Mucosa of descending colon (tissue), 3 donors: ENCODE results near the gene PRPF8. TPM values are rescaled to one million over a fixed set of nuclear protein-coding genes. Genes with fewer than 3 reads are reported as not detected.

ENCODE experiments used
- ATAC-seq: fragments of 200-7000 bp; cut with Tn5 transposase; one replicate; pipeline ENCODE4 v1.9.1; 2020; ENCODE audit warnings: mild to moderate bottlenecking, moderate library complexity
- DNase-seq, 3 donors: peaks; one replicate each; pipeline ENCODE4 v3.0.0-alpha.2; 2020
- H3K36me3 ChIP-seq: fragments of 200-600 bp; one replicate; pipeline ENCODE4 v1.8.0; 2021; ENCODE audit warnings: low read depth, mild to moderate bottlenecking
- H3K4me1 ChIP-seq: fragments of 200-600 bp; one replicate; pipeline ENCODE4 v1.8.0; 2021; ENCODE audit warnings: low read depth, mild to moderate bottlenecking
- H3K4me3 ChIP-seq: fragments of 200-600 bp; one replicate; pipeline ENCODE4 v1.8.0; 2021; ENCODE audit warnings: mild to moderate bottlenecking
- H3K9me3 ChIP-seq: fragments of 200-600 bp; one replicate; pipeline ENCODE4 v1.8.0; 2021; ENCODE audit warnings: mild to moderate bottlenecking
- CTCF ChIP-seq: fragments of 200-600 bp; IDR thresholded peaks from one replicate; pipeline ENCODE4 v1.8.0; 2022; ENCODE audit warnings: antibody characterized with exemption, mild to moderate bottlenecking
- intact Hi-C, 2 donors: fragments of 100-400 bp; cut with DNase I in 1 of 2; cut with micrococcal nuclease in 1 of 2; formaldehyde crosslinking; loops; one replicate each; pipeline versions ENCODE4 v1.11.0 to v1.11.1; 2022; cut with DNase I, micrococcal nuclease
- total RNA-seq, 3 donors: library from RNA; stranded (reverse); fragmentation: NEBNext Ultra II Directional in 2 of 3; extraction: Animal tissue kit (Norgen Biotek cat#: 25700) in 2 of 3; gene quantifications; one replicate each; pipeline versions ENCODE4 v1.2.1 to v1.2.4, GENCODE V29; 2021 to 2023
- donor health status: DM: no; HTN: no; CAD: no; lungs with moderate emphysema.
- donor health status: DM: no; HTN: no; CAD: no.
- donor health status: DM: no; HTN: yes; CAD: no.

Gene PRPF8
- total RNA-seq, 3 donors from 2014 or later, result 214 to 238 (median 222) TPM

- TF ChIP-seq CTCF, result no peak
- Histone ChIP-seq H3K9me3 (no peaks in the 10 kb centered on the region), H3K4me1 (peaks cover 32% of the 10 kb centered on the region), H3K36me3 (no peaks in the 10 kb centered on the region), H3K4me3 (no peak within 1 kb of the TSS)
- intact Hi-C loops, result no loop called here
- peak in 2 of 3 donors; percentile 44 to 68 for DNase-seq
- no peak for ATAC-seq
These were observed 39.2 kb downstream of the PRPF8 start, which contains the start of gene SCARF1 for GRCh38 chr17:1645207-1646171. SCARF1 (minus strand) TSS chr17:1645732; CDS start chr17:1645697, 35 bp downstream.

- Histone ChIP-seq H3K4me1 (peaks cover 24% of the 10 kb centered on the region), H3K9me3 (no peaks in the 10 kb centered on the region), H3K36me3 (no peaks in the 10 kb centered on the region), H3K4me3 (no peak overlapping the region)
- intact Hi-C loops, result no loop called here
- DNase-seq, result peak in 2 of 3 donors; percentile 32 to 65
- no peak for ATAC-seq
- TF ChIP-seq CTCF, result no peak
These were observed 40.0 kb downstream of the PRPF8 start for GRCh38 chr17:1644493-1645206.

GRCh38 chr17:1643999-1644492 is 40.6 kb downstream of the PRPF8 start:
- Histone ChIP-seq H3K36me3 (no peaks in the 10 kb centered on the region), H3K4me3 (no peak overlapping the region), H3K9me3 (no peaks in the 10 kb centered on the region), H3K4me1 (peaks cover 24% of the 10 kb centered on the region)
- TF ChIP-seq CTCF, result no peak
- ATAC-seq, result peak; percentile 1
- intact Hi-C loops, result no loop called here
- DNase-seq, result no peak

GRCh38 chr17:1643293-1643998 is 41.2 kb downstream of the PRPF8 start:
- TF ChIP-seq CTCF, result peak; percentile 19
- intact Hi-C loops, result no loop called here
- Histone ChIP-seq H3K4me3 (no peak overlapping the region), H3K9me3 (no peaks in the 10 kb centered on the region), H3K4me1 (peaks cover 21% of the 10 kb centered on the region), H3K36me3 (no peaks in the 10 kb centered on the region)
- DNase-seq (peak; percentile 87 to 93 (median 91)), ATAC-seq (peak; percentile 86)

GRCh38 chr17:1641065-1641403 is 43.6 kb downstream of the PRPF8 start:
- ATAC-seq (no peak), DNase-seq (no peak)
- no peak overlapping the region for H3K4me3 ChIP-seq
- intact Hi-C loops, result no loop called here
- H3K9me3 ChIP-seq, result no peaks in the 10 kb centered on the region
- peaks cover 11% of the 10 kb centered on the region for H3K4me1 ChIP-seq
- no peak for TF ChIP-seq CTCF
- H3K36me3 ChIP-seq, result no peaks in the 10 kb centered on the region
